GM12878 (cell line): ENCODE results near the gene UBQLN4. TPM values are rescaled to one million over a fixed set of nuclear protein-coding genes. Genes with fewer than 3 reads are reported as not detected.
"Not testable (repeated sequence)": the region's sequence is repeated elsewhere in the genome, so short reads cannot be mapped to it uniquely, and the experiment has no call there.

Experiments
- ATAC-seq: fragments of 200-7000 bp; cut with Tn5 transposase; 3 replicates; pipeline ENCODE4 v1.9.1; 2020; ENCODE audit warnings: mild to moderate bottlenecking, moderate library complexity
- BruUV-seq: library from RNA; stranded (reverse); fragments of 400-500 nt; replicated peaks from 2 replicates; lab custom pipeline; 2021; lab: Mats Ljungman, UMichigan
- CTCF ChIA-PET: fragments of 300-600 bp; sonication (Branson Sonifier 250); formaldehyde crosslinking; extraction: SDS; loops from one replicate; lab custom pipeline; 2021; ENCODE audit warnings: inconsistent platforms; lab: Yijun Ruan, JAX
- POLR2A ChIA-PET: fragments of 350-600 bp; formaldehyde crosslinking; extraction: SDS; loops from one replicate; lab custom pipeline; 2021; ENCODE audit warnings: inconsistent platforms; lab: Charles Lee
- RAD21 ChIA-PET: fragments of 300-600 bp; sonication (Branson Sonifier 250); formaldehyde crosslinking; loops from one replicate; lab custom pipeline; 2023; ENCODE audit warnings: antibody characterized with exemption; ENCODE audit not compliant: unreplicated experiment; lab: Charles Lee
- SMC1A ChIA-PET: fragments of 300-600 bp; sonication (Branson Sonifier 250); formaldehyde crosslinking; loops from one replicate; lab custom pipeline; 2023; ENCODE audit not compliant: unreplicated experiment, uncharacterized antibody; lab: Charles Lee
- DNase-seq: peaks from one replicate; pipeline ENCODE4 v3.0.0-alpha.2; 2011; ENCODE audit warnings: low read depth, low spot score
- FAIRE-seq: peaks from 3 replicates; lab custom pipeline; 2011; peaks lifted over from hg19 to GRCh38; lab: Jason Lieb, UNC
- H2AFZ ChIP-seq: 2 replicates; pipeline ENCODE4 v1.6.0; 2011; ENCODE audit warnings: low read depth, low read length, control low read depth; ENCODE audit not compliant: control insufficient read depth
- H3K27ac ChIP-seq: 2 replicates; pipeline ENCODE4 v1.5.1; 2011; ENCODE audit warnings: control low read depth; ENCODE audit not compliant: control insufficient read depth, insufficient read depth
- H3K27me3 ChIP-seq, 2 experiments: replicated peaks in 1 of 2; 2 replicates each; pipeline versions ENCODE4 v1.6.0 to v1.6.1; 2011; ENCODE audit warnings: low read length in 1 of 2; ENCODE audit not compliant: control insufficient read depth in 2 of 2, insufficient read depth in 2 of 2
- H3K36me3 ChIP-seq, 2 experiments: 2 replicates each; pipeline ENCODE4 v1.5.1; 2011; ENCODE audit warnings: low read length in 1 of 2; ENCODE audit not compliant: control insufficient read depth in 2 of 2, insufficient read depth in 2 of 2
- H3K4me1 ChIP-seq: 2 replicates; pipeline ENCODE4 v1.6.1; 2011; ENCODE audit warnings: mild to moderate bottlenecking, low read length, moderate library complexity, mixed read lengths; ENCODE audit not compliant: control insufficient read depth, insufficient read depth
- H3K4me2 ChIP-seq: 2 replicates; pipeline ENCODE4 v1.6.0; 2011; ENCODE audit warnings: control low read depth; ENCODE audit not compliant: control insufficient read depth, insufficient read depth
- H3K4me3 ChIP-seq: fragments of 200-600 bp; sonication (generic); 2 replicates; pipeline ENCODE4 v1.5.1; 2016
- H3K79me2 ChIP-seq: 2 replicates; pipeline ENCODE4 v1.6.0; 2011; ENCODE audit warnings: low read length; ENCODE audit not compliant: control insufficient read depth, insufficient read depth
- H3K9ac ChIP-seq: 2 replicates; pipeline ENCODE4 v1.8.0; 2011; ENCODE audit warnings: low read length, control low read depth, mixed read lengths; ENCODE audit not compliant: control insufficient read depth, insufficient read depth
- H3K9me3 ChIP-seq: replicated peaks from 3 replicates; pipeline ENCODE4 v1.5.1; 2011; ENCODE audit warnings: mild to moderate bottlenecking, low read length; ENCODE audit not compliant: control insufficient read depth, insufficient read depth
- H4K20me1 ChIP-seq: 2 replicates; pipeline ENCODE4 v1.6.0; 2011; ENCODE audit not compliant: control insufficient read depth, insufficient read depth
- JUNB ChIP-seq: IDR thresholded peaks from 2 replicates; pipeline ENCODE4 v1.6.1; 2016; ENCODE audit warnings: antibody characterized with exemption, mild to moderate bottlenecking
- LARP7 ChIP-seq: fragments of 450-650 bp; IDR thresholded peaks from 2 replicates; pipeline ENCODE4 v1.6.1; 2017; ENCODE audit warnings: mild to moderate bottlenecking
- MTA2 ChIP-seq: fragments of 450-650 bp; IDR thresholded peaks from 2 replicates; pipeline ENCODE4 v1.6.1; 2016; ENCODE audit warnings: low read depth, mild to moderate bottlenecking, moderate library complexity
- NR2C2 ChIP-seq: IDR thresholded peaks from 2 replicates; pipeline ENCODE4 v1.6.1; 2011; ENCODE audit warnings: borderline replicate concordance, low read depth; ENCODE audit not compliant: control insufficient read depth, insufficient read length
- SIN3A ChIP-seq: IDR thresholded peaks from 2 replicates; pipeline ENCODE4 v1.6.1; 2012; ENCODE audit warnings: low read depth, low read length, improper control_type of control experiment
- USF2 ChIP-seq: IDR thresholded peaks from 2 replicates; pipeline ENCODE4 v1.6.1; 2011; ENCODE audit warnings: low read depth, low read length, improper control_type of control experiment, borderline replicate concordance
- WGBS: methylation state at CpG from one replicate; pipeline ENCODE4 v1.1.6; 2016; ENCODE audit warnings: low lambda C conversion rate; ENCODE audit not compliant: insufficient replicate concordance, insufficient coverage; ENCODE audit errors: missing lambda C conversion rate; 5-methylcytosine and 5-hydroxymethylcytosine counted together
- in situ Hi-C: fragments of 300-500 bp; cut with MboI; formaldehyde crosslinking; loops from 9 replicates; pipeline ENCODE4 v1.14.3; 2018; ENCODE audit warnings: mixed read lengths
- intact Hi-C: fragments of 100-400 bp; cut with micrococcal nuclease; formaldehyde crosslinking; loops from one replicate; pipeline ENCODE4 v1.14.2; 2022; ENCODE audit not compliant: unreplicated experiment
- polyA plus RNA-seq, 11 experiments: library from polyadenylated mRNA; depleted of rRNA in 4 of 11; unstranded in 6 of 11; stranded (reverse) in 5 of 11; fragments of >200 nt; fragmentation: Nextera tagmentation in 4 of 11; fragmentation: Illumina TruSeq in 1 of 11; extraction: Ambion mirVana in 4 of 11; extraction: Trizol in 1 of 11; gene quantifications; 1 replicate in 1 of 11; 2 replicates in 10 of 11; pipeline versions ENCODE4 v1.2.1 to v1.2.3, GENCODE V29; 2011 to 2016; ENCODE audit warnings: inconsistent platforms in 2 of 11, missing spikeins in 2 of 11, low read depth in 1 of 11
- total RNA-seq, 4 experiments: library from RNA; depleted of rRNA in 3 of 4; stranded (reverse); fragments of >200 nt in 3 of 4; fragmentation: Illumina TruSeq in 1 of 4; extraction: Trizol in 1 of 4; gene quantifications; 2 replicates each; pipeline versions ENCODE4 v1.2.1 to v1.2.3, GENCODE V29; 2013 to 2021
- TF ChIP-seq, protein P1 (sequence below): fragments of 450-650 bp; formaldehyde crosslinking; IDR thresholded peaks from 2 replicates; pipeline ENCODE4 v1.4.0; 2020; ENCODE audit warnings: mild to moderate bottlenecking, moderate library complexity

Gene UBQLN4
- total and polyA plus RNA-seq, 10 of the 15 experiments (the other 5 are each of a cell fraction or from before 2014, with no cell fraction given), result 10.0 to 44.6 (median 19.7) TPM

DNA sequence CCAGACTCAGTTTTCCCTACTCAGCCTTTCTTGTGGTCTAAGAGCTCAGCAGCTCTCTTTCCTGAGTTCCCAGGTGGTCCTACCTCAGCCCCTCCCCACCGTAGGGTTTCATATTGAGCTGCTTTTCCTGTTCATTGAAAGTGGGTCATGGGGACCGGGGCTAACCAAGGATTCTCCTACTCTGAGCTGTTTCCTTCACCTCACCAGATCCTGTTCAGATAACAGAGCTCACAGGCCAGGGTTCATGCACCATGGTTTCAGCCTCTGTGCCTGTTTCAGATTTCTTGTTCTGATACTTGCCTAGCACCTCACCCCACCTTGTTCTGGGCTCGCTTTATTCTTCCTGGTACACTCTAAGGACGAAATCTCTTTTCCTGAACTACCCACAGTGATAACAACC is 8.5 kb downstream of the UBQLN4 start (continued):
- TF ChIP-seq SIN3A (no peak), MTA2 (no peak)
- TF ChIP-seq, all 136 proteins: peak for 0

DNA sequence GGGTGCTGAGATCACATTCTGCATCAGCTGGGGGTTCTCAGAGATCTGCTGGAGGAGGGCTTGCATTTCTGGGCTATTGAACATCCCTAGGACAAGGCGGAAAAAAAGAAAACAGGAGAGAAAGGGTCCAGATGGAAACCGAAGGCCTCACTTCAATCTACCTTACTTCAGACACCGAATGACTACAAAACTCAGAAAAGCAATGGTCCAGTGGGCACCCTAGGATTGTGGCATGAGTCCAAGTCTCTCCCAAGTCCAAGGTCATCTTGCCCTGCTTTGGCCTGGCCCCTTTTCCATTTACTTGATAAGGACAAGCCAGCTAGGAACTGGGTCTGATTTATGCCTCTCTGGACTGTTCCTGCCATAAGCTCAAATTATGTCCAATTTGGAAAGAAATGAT is 10.8 kb downstream of the UBQLN4 start:
- ATAC-seq (no peak), DNase-seq (no peak)
- no peaks in the 10 kb centered on the region for H3K9me3 ChIP-seq
- peaks cover 0 to 3% of the 10 kb centered on the region in 2 experiments; a peak in 3 of 4 replicates for H3K36me3 ChIP-seq
- H3K9ac ChIP-seq, result no peak overlapping the region
- ChIA-PET CTCF (interaction anchor here (1.1 kb wide), 1 partner anchor 17 kb away, joined by 3 read pairs; no protein-coding TSS in a partner anchor), RAD21 (no interaction called here), SMC1A (no interaction called here)
- H3K27ac ChIP-seq, result no peak overlapping the region
- H2AFZ ChIP-seq, result no peak overlapping the region
- no peaks in the 10 kb centered on the region for H3K4me1 ChIP-seq
- no TSS peak for BruUV-seq
- TF ChIP-seq, protein P1, sequence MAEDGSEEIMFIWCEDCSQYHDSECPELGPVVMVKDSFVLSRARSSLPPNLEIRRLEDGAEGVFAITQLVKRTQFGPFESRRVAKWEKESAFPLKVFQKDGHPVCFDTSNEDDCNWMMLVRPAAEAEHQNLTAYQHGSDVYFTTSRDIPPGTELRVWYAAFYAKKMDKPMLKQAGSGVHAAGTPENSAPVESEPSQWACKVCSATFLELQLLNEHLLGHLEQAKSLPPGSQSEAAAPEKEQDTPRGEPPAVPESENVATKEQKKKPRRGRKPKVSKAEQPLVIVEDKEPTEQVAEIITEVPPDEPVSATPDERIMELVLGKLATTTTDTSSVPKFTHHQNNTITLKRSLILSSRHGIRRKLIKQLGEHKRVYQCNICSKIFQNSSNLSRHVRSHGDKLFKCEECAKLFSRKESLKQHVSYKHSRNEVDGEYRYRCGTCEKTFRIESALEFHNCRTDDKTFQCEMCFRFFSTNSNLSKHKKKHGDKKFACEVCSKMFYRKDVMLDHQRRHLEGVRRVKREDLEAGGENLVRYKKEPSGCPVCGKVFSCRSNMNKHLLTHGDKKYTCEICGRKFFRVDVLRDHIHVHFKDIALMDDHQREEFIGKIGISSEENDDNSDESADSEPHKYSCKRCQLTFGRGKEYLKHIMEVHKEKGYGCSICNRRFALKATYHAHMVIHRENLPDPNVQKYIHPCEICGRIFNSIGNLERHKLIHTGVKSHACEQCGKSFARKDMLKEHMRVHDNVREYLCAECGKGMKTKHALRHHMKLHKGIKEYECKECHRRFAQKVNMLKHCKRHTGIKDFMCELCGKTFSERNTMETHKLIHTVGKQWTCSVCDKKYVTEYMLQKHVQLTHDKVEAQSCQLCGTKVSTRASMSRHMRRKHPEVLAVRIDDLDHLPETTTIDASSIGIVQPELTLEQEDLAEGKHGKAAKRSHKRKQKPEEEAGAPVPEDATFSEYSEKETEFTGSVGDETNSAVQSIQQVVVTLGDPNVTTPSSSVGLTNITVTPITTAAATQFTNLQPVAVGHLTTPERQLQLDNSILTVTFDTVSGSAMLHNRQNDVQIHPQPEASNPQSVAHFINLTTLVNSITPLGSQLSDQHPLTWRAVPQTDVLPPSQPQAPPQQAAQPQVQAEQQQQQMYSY (CRISPR knock-in tag), result no peak
- TF ChIP-seq NR2C2 (no peak), JUNB (no peak), LARP7 (no peak), MTA2 (no peak), USF2 (no peak)
- TF ChIP-seq, all 136 proteins: peak for 0
- in situ Hi-C loops, result no loop called here
- Histone ChIP-seq H3K4me3 (no peak overlapping the region), H3K27me3 (no peaks in the 10 kb centered on the region), H4K20me1 (no peaks in the 10 kb centered on the region), H3K79me2 (no peaks in the 10 kb centered on the region), H3K4me2 (no peak overlapping the region)
- POLR2A ChIA-PET, result no interaction called here
- FAIRE-seq, result no peak
- intact Hi-C loops, result no loop called here
- 96% methylated on average over 3 of the region's 3 CpGs for WGBS

DNA sequence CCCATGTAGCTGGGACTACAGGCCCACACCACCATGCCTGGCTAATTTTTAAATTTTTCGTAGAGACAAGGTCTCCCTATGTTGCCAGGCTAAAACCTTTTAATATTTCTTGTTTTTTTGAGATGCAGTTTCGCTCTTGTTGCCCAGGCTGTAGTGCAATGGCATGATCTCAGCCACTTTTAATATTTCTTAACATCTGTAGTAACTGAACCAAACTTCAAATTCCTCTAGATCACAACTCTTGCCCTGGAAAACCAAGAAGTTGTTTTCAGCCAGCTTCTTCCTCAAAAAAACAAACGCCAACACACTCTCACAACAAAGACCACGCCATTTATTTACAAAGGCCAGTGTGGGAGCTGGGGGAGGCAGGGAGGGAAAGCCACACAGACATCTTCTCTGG is 18.6 kb downstream of the UBQLN4 start:
- H3K4me1 ChIP-seq, H3K9me3 ChIP-seq, H3K4me2 ChIP-seq, H2AFZ ChIP-seq, H3K27me3 ChIP-seq, RAD21 ChIA-PET, ATAC-seq, H3K4me3 ChIP-seq, in situ Hi-C loops, POLR2A ChIA-PET, BruUV-seq, FAIRE-seq, H3K27ac ChIP-seq, DNase-seq, H3K9ac ChIP-seq, intact Hi-C loops, H3K79me2 ChIP-seq, H4K20me1 ChIP-seq, CTCF ChIA-PET, H3K36me3 ChIP-seq: not testable (repeated sequence)
- SMC1A ChIA-PET, result interaction anchor here (0.6 kb wide), 1 partner anchor 427 kb away, joined by 3 read pairs; no protein-coding TSS in a partner anchor
- WGBS, result 96% methylated on average over 4 of the region's 4 CpGs
